Measurements from ENCODE around the gene MRAP2.

GRCh38 chr6:84013931-84014330 is 19.6 kb upstream of the MRAP2 start:
- TF ChIP-seq CTCF (IDR thresholded peaks at IDR 0.05) = no peak
- no peak for TF ChIP-seq POLR2AphosphoS5 (IDR thresholded peaks at IDR 0.05)
